Esophagus muscularis mucosa (tissue), 4 donors: ENCODE data around the gene ZFHX3. TPM values are rescaled to one million over a fixed set of nuclear protein-coding genes. Genes with fewer than 3 reads are reported as not detected.

Source experiments
- DNase-seq: peaks from one replicate; pipeline ENCODE4 v3.0.0-alpha.2; 2017; ENCODE audit errors: extremely low spot score
- H3K27ac ChIP-seq, 4 donors: fragments of 200-600 bp; sonication (generic); replicated peaks in 1 of 4; 1 replicate in 3 of 4; 2 replicates in 1 of 4; pipeline ENCODE4 v1.5.1; 2016 to 2019; ENCODE audit warnings: mild to moderate bottlenecking in 1 of 4
- H3K27me3 ChIP-seq, 4 donors: fragments of 200-600 bp; sonication (generic); one replicate each; pipeline versions ENCODE4 v1.5.1 to v1.6.0; 2016 to 2019
- H3K36me3 ChIP-seq, 4 donors: fragments of 200-600 bp; sonication (generic); one replicate each; pipeline ENCODE4 v1.5.1; 2016 to 2019
- H3K4me1 ChIP-seq, 4 donors: fragments of 200-600 bp; sonication (generic); one replicate each; pipeline ENCODE4 v1.5.1; 2016 to 2019
- H3K4me3 ChIP-seq, 4 donors: fragments of 200-600 bp; sonication (generic); 1 replicate in 2 of 4; 2 replicates in 2 of 4; pipeline ENCODE4 v1.5.1; 2016 to 2019; ENCODE audit warnings: mild to moderate bottlenecking in 4 of 4, moderate library complexity in 1 of 4
- H3K9me3 ChIP-seq, 4 donors: fragments of 200-600 bp; sonication (generic); 1 replicate in 3 of 4; 2 replicates in 1 of 4; pipeline ENCODE4 v1.5.1; 2016 to 2019
- CTCF ChIP-seq, 3 experiments: fragments of 200-600 bp in 2 of 3; fragments of 450-650 bp in 1 of 3; sonication (generic) in 2 of 3; IDR thresholded peaks; one replicate each; pipeline ENCODE4 v1.5.1; 2017 to 2019; ENCODE audit warnings: antibody characterized with exemption in 3 of 3, mild to moderate bottlenecking in 2 of 3, moderate library complexity in 1 of 3
- EP300 ChIP-seq: sonication (generic); formaldehyde crosslinking; IDR thresholded peaks from one replicate; pipeline ENCODE4 v1.6.1; 2017; ENCODE audit warnings: antibody characterized with exemption
- POLR2A ChIP-seq: fragments of 450-650 bp; IDR thresholded peaks from one replicate; pipeline ENCODE4 v1.6.1; 2017; ENCODE audit warnings: antibody characterized with exemption, moderate library complexity, mild to moderate bottlenecking, low read depth
- POLR2AphosphoS5 ChIP-seq, 2 donors: sonication (generic); formaldehyde crosslinking; IDR thresholded peaks; one replicate each; pipeline ENCODE4 v1.6.1; 2017; ENCODE audit warnings: antibody characterized with exemption in 2 of 2
- WGBS: methylation state at CpG from one replicate; pipeline ENCODE4 v1.1.5; 2018; 5-methylcytosine and 5-hydroxymethylcytosine counted together
- intact Hi-C: fragments of 100-400 bp; cut with DNase I; formaldehyde crosslinking; loops from one replicate; pipeline ENCODE4 v1.15.1; 2023
- total RNA-seq, 4 donors: library from RNA; depleted of rRNA; stranded (reverse); fragments of >200 nt; gene quantifications; one replicate each; pipeline versions ENCODE4 v1.1.0 to v1.2.1, GENCODE V29; 2016

The ZFHX3 gene
- total RNA-seq, 4 donors from 2014 or later = 25.7 to 53.0 (median 30.6) TPM

GRCh38 chr16:73043828-73044467 is 4.0 kb downstream of the ZFHX3 start:
- Histone ChIP-seq H3K4me3 (peak overlapping the region in 2 of 4 donors; percentile 3 to 11), H3K36me3 (no peaks in the 10 kb centered on the region), H3K4me1 (peaks cover 49 to 93% (median 68%) of the 10 kb centered on the region in 4 donors), H3K27ac (peak overlapping the region; percentile 65 to 96 (median 93)), H3K9me3 (no peaks in the 10 kb centered on the region), H3K27me3 (no peaks in the 10 kb centered on the region)
- no peak for DNase-seq
- TF ChIP-seq POLR2AphosphoS5 (IDR thresholded peaks at IDR 0.05) (no peak), EP300 (no peak), POLR2A (no peak), CTCF (IDR thresholded peaks at IDR 0.05) (no peak)
- intact Hi-C loops = loop anchor here (5.0 kb wide), 1 partner anchor 52 kb away; no protein-coding TSS in a partner anchor
- 55% methylated on average over 6 of the region's 6 CpGs for WGBS

- intact Hi-C loops = loop anchor here (5.0 kb wide), 1 partner anchor 51 kb away; no protein-coding TSS in a partner anchor
- DNase-seq = no peak
- TF ChIP-seq POLR2A (no peak), EP300 (no peak), CTCF (IDR thresholded peaks at IDR 0.05) (no peak), POLR2AphosphoS5 (IDR thresholded peaks at IDR 0.05) (no peak)
- no peak overlapping the region for H3K4me3 ChIP-seq
- WGBS = 82% methylated on average over 4 of the region's 4 CpGs
- H3K36me3 ChIP-seq = no peaks in the 10 kb centered on the region
- H3K27ac ChIP-seq = peak overlapping the region in 3 of 4 donors; percentile 92 to 96 (median 94)
- H3K9me3 ChIP-seq = no peaks in the 10 kb centered on the region
- peaks cover 50 to 96% (median 67%) of the 10 kb centered on the region in 4 donors for H3K4me1 ChIP-seq
- no peaks in the 10 kb centered on the region for H3K27me3 ChIP-seq
These were observed 5.1 kb downstream of the ZFHX3 start for GRCh38 chr16:73042807-73043206.

GRCh38 chr16:73041676-73042075 is 6.3 kb downstream of the ZFHX3 start:
- H3K27ac ChIP-seq = peak overlapping the region in 1 of 4 donors; percentile 1
- intact Hi-C loops = loop anchor here (5.0 kb wide), 1 partner anchor 49 kb away; no protein-coding TSS in a partner anchor
- peaks cover 55 to 99% (median 69%) of the 10 kb centered on the region in 4 donors for H3K4me1 ChIP-seq
- H3K4me3 ChIP-seq = no peak overlapping the region
- H3K9me3 ChIP-seq = no peaks in the 10 kb centered on the region
- TF ChIP-seq CTCF (IDR thresholded peaks at IDR 0.05) = no peak
- TF ChIP-seq POLR2A = no peak
- TF ChIP-seq EP300 = no peak
- TF ChIP-seq POLR2AphosphoS5 (IDR thresholded peaks at IDR 0.05) = no peak
- 83% methylated on average over 4 of the region's 4 CpGs for WGBS
- no peak for DNase-seq
- no peaks in the 10 kb centered on the region for H3K36me3 ChIP-seq
- no peaks in the 10 kb centered on the region for H3K27me3 ChIP-seq

- 98% methylated on average over 6 of the region's 6 CpGs for WGBS
- no peaks in the 10 kb centered on the region for H3K9me3 ChIP-seq
- intact Hi-C loops = loop anchor here (5.0 kb wide), 1 partner anchor 49 kb away; no protein-coding TSS in a partner anchor
- DNase-seq = no peak
- peak overlapping the region in 1 of 4 donors; percentile 7 for H3K27ac ChIP-seq
- no peaks in the 10 kb centered on the region for H3K27me3 ChIP-seq
- no peaks in the 10 kb centered on the region for H3K36me3 ChIP-seq
- H3K4me1 ChIP-seq = peaks cover 55 to 99% (median 69%) of the 10 kb centered on the region in 4 donors
- H3K4me3 ChIP-seq = no peak overlapping the region
- TF ChIP-seq POLR2AphosphoS5 (IDR thresholded peaks at IDR 0.05) (no peak), CTCF (IDR thresholded peaks at IDR 0.05) (no peak), POLR2A (no peak), EP300 (no peak)
These were observed 7.1 kb downstream of the ZFHX3 start for GRCh38 chr16:73040735-73041402.
